Globus pallidus (tissue), 1 donor: Measurements from ENCODE around the gene PLIN4.

Experiments
- DNase-seq: peaks from one replicate; pipeline ENCODE4 v3.0.0-alpha.2; 2015; ENCODE audit warnings: low spot score

The PLIN4 gene

GRCh38 chr19:4525563-4526002 lies 7.3 kb upstream of the PLIN4 start:
- no peak for DNase-seq

GRCh38 chr19:4524808-4525562 lies 6.7 kb upstream of the PLIN4 start:
- no peak for DNase-seq

- DNase-seq = no peak
These were observed 5.2 kb upstream of the PLIN4 start for GRCh38 chr19:4523306-4524110.

GRCh38 chr19:4522291-4523002 lies 4.2 kb upstream of the PLIN4 start:
- DNase-seq = no peak

- no peak for DNase-seq
These were observed 3.6 kb upstream of the PLIN4 start for GRCh38 chr19:4521888-4522242.

- no peak for DNase-seq
These were observed 3.0 kb upstream of the PLIN4 start for GRCh38 chr19:4521170-4521887.

- DNase-seq = no peak
These were observed 1.4 kb upstream of the PLIN4 start for GRCh38 chr19:4519521-4520277.

GRCh38 chr19:4519172-4519496 lies 848 bp upstream of the PLIN4 start:
- no peak for DNase-seq

- no peak for DNase-seq
These were observed 732 bp downstream of the PLIN4 start for GRCh38 chr19:4517451-4518057.

GRCh38 chr19:4516939-4517300 lies 1.4 kb downstream of the PLIN4 start:
- no peak for DNase-seq

GRCh38 chr19:4516199-4516938 lies 1.9 kb downstream of the PLIN4 start:
- DNase-seq = no peak

- DNase-seq = no peak
These were observed 2.6 kb downstream of the PLIN4 start for GRCh38 chr19:4515732-4516131.

GRCh38 chr19:4513248-4513647 lies 5.0 kb downstream of the PLIN4 start:
- DNase-seq = no peak

GRCh38 chr19:4512070-4512469 lies 6.2 kb downstream of the PLIN4 start:
- no peak for DNase-seq

- DNase-seq = no peak
These were observed 6.8 kb downstream of the PLIN4 start for GRCh38 chr19:4511300-4512054.

- DNase-seq = no peak
These were observed 7.6 kb downstream of the PLIN4 start for GRCh38 chr19:4510435-4511255.

- DNase-seq = no peak
These were observed 9.6 kb downstream of the PLIN4 start for GRCh38 chr19:4508698-4509097.

- no peak for DNase-seq
These were observed 10.5 kb downstream of the PLIN4 start for GRCh38 chr19:4507804-4508203.

GRCh38 chr19:4507150-4507452 lies 11.2 kb downstream of the PLIN4 start:
- DNase-seq = no peak
